ENCODE data around the gene EIF4H. TPM values are rescaled to one million over a fixed set of nuclear protein-coding genes. Genes with fewer than 3 reads are reported as not detected.

EIF4H gene
- total RNA-seq, 4 donors from 2014 or later: 212 to 351 (median 309) TPM

DNA sequence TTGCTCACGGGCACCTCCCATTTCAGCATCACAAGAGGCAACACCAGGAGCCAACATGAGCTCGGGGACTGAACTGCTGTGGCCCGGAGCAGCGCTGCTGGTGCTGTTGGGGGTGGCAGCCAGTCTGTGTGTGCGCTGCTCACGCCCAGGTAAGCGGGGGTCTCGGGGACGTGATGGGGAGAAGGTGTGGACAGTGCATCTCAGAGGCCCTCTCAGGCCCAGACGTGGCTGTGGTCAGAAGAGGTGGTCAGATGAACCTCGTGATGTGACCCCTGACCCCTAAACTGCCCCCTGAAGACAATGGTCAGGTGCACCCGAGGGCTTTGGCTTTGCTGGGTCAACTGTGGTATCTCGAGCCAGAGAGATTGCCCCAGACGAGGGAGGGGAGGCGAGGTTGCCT, 41.8 kb downstream of the EIF4H start:
- intact Hi-C loops (cut with DNase I): no loop called here
- Histone ChIP-seq H3K9me3 (no peaks in the 10 kb centered on the region), H3K4me3 (no peak overlapping the region), H3K27ac (replicated peaks in 1 of 4) (no peak overlapping the region), H3K27me3 (no peaks in the 10 kb centered on the region), H3K36me3 (no peaks in the 10 kb centered on the region), H3K4me1 (no peaks in the 10 kb centered on the region)
- 78% methylated on average over 15 of the region's 15 CpGs for WGBS
- TF ChIP-seq POLR2A (IDR thresholded peaks at IDR 0.05; ENCODE audit: low read depth) (no peak), POLR2AphosphoS5 (IDR thresholded peaks at IDR 0.05) (no peak)
- no peak for DNase-seq (ENCODE audit: extremely low spot score)

DNA sequence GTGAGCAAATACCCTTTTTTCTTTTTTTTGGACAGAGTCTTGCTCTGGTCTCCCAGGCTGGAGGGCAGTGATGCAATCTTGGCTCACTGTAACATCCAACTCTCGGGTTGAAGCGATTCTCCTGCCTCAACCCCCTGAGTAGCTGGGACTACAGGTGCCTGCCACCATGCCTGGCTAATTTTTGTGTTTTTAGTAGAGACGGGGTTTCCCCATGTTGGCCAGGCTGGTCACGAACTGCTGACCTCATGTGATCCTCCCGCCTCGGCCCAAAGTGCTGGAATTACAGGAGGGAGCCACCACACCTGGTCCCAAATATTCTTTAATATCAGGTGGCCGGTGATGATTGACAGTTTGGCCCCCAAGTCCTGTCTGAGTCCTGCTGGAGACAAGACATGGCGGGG, 42.2 kb downstream of the EIF4H start:
- no peaks in the 10 kb centered on the region for H3K4me1 ChIP-seq
- H3K4me3 ChIP-seq: no peak overlapping the region
- H3K27me3 ChIP-seq: no peaks in the 10 kb centered on the region
- H3K27ac ChIP-seq (replicated peaks in 1 of 4): no peak overlapping the region
- intact Hi-C loops (cut with DNase I): no loop called here
- TF ChIP-seq POLR2AphosphoS5 (IDR thresholded peaks at IDR 0.05) (no peak), POLR2A (IDR thresholded peaks at IDR 0.05; ENCODE audit: low read depth) (no peak), EP300 (IDR thresholded peaks at IDR 0.05) (no peak)
- TF ChIP-seq, protein P1, sequence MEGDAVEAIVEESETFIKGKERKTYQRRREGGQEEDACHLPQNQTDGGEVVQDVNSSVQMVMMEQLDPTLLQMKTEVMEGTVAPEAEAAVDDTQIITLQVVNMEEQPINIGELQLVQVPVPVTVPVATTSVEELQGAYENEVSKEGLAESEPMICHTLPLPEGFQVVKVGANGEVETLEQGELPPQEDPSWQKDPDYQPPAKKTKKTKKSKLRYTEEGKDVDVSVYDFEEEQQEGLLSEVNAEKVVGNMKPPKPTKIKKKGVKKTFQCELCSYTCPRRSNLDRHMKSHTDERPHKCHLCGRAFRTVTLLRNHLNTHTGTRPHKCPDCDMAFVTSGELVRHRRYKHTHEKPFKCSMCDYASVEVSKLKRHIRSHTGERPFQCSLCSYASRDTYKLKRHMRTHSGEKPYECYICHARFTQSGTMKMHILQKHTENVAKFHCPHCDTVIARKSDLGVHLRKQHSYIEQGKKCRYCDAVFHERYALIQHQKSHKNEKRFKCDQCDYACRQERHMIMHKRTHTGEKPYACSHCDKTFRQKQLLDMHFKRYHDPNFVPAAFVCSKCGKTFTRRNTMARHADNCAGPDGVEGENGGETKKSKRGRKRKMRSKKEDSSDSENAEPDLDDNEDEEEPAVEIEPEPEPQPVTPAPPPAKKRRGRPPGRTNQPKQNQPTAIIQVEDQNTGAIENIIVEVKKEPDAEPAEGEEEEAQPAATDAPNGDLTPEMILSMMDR (IDR thresholded peaks at IDR 0.05): no peak
- whole genome bisulfite sequencing: 70% methylated on average over 5 of the region's 8 CpGs
- H3K36me3 ChIP-seq: no peaks in the 10 kb centered on the region
- H3K9me3 ChIP-seq: no peaks in the 10 kb centered on the region
- DNase-seq (ENCODE audit: extremely low spot score): no peak

DNA sequence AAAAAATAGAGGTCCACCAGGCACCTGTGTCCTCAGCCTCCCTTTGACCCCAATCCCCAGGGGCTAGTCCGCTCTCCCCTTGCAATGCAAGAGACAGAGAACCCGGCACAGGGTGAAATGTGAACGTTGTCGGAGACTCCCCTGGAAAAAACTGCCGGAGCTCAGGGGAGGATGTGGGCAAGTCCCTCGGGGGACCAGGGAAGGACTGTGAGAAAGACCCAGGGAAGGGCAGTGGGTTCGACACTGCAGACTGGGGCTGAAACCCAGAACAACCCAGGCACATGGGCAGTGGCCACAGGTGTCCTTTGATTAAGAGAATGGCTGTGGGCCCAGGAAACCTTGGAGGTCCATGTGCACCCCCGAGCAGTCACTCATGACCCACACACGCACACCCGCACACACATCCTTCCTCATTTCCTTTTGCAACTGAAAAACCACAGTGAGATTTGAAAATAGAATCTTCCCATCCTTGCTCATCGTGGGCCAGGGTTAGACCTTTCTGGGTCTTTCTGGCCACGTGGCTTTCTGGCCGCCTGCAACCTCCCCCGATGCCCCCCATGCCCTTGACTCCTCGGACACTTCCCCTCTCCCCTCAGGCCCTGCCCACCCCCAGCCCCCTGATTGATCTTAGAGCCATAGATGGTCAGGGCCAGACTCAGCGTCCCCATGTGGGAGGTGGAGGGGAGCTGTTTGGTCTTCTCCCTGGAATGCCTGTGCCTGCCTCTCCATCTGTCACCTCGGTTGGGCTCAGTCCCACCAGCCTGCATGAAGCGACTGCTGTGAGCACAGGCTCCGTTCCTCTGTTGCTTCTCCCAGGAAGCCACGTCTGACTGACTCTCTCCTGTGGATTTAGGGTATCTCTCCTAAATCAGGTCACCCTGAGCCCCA, 43.5 kb downstream of the EIF4H start:
- H3K4me1 ChIP-seq: no peaks in the 10 kb centered on the region
- no peaks in the 10 kb centered on the region for H3K27me3 ChIP-seq
- no peaks in the 10 kb centered on the region for H3K9me3 ChIP-seq
- DNase-seq (ENCODE audit: extremely low spot score): no peak
- intact Hi-C loops (cut with DNase I): no loop called here
- H3K4me3 ChIP-seq: no peak overlapping the region
- TF ChIP-seq POLR2A (IDR thresholded peaks at IDR 0.05; ENCODE audit: low read depth): no peak
- TF ChIP-seq POLR2AphosphoS5 (IDR thresholded peaks at IDR 0.05): no peak
- H3K27ac ChIP-seq (replicated peaks in 1 of 4): no peak overlapping the region
- H3K36me3 ChIP-seq: no peaks in the 10 kb centered on the region
- 60% methylated on average over 18 of the region's 20 CpGs for WGBS

DNA sequence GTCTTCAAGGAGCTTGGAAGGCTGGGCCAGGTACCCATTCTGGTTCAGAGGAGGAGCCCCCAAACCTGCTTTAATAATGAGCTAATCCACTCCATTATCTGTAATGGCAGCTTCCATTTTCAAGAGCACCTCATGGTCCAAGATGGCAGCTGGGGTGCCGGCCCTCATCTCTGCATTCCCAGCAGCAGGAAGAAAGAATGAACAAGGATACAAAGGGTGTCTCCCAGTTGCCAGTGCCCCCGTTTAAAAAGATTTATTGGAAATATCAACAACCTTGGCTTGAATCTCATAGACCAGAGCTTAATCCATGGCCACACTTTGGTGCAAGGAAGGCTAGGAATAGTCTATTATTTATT, 44.2 kb downstream of the EIF4H start:
- no peak for TF ChIP-seq EP300 (IDR thresholded peaks at IDR 0.05)
- TF ChIP-seq POLR2A (IDR thresholded peaks at IDR 0.05; ENCODE audit: low read depth): no peak
- TF ChIP-seq POLR2AphosphoS5 (IDR thresholded peaks at IDR 0.05): no peak
- TF ChIP-seq, protein P1 (IDR thresholded peaks at IDR 0.05): no peak
- H3K9me3 ChIP-seq: no peaks in the 10 kb centered on the region
- H3K4me1 ChIP-seq: no peaks in the 10 kb centered on the region
- intact Hi-C loops (cut with DNase I): no loop called here
- H3K27me3 ChIP-seq: no peaks in the 10 kb centered on the region
- no peak overlapping the region for H3K4me3 ChIP-seq
- no peaks in the 10 kb centered on the region for H3K36me3 ChIP-seq
- WGBS: 83% methylated on average over 2 of the region's 2 CpGs
- no peak overlapping the region for H3K27ac ChIP-seq (replicated peaks in 1 of 4)
- no peak for DNase-seq (ENCODE audit: extremely low spot score)

DNA sequence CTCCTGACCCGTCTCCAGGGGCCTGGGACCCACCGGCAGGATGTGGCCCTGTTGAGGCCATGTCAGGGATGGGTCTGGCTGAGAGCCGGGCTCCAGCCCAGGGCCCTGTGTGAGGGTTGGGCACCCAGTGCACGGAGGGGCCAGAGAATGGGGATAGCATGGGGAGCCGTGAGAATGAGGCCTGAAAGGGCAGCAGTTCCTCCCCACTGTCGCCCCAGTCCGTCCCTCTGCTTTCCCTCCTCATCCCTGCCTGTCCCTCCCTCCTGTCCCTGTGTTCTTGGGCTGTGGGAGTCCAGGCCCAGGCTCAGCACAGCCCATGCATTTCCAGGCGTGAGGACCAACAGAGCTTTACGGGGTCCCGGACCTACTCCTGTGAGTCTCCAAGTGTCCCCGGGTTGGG, 45.3 kb downstream of the EIF4H start:
- Histone ChIP-seq H3K4me1 (no peaks in the 10 kb centered on the region), H3K27me3 (no peaks in the 10 kb centered on the region), H3K4me3 (no peak overlapping the region), H3K27ac (replicated peaks in 1 of 4) (no peak overlapping the region), H3K9me3 (no peaks in the 10 kb centered on the region), H3K36me3 (peaks cover 0 to 5% (median 3%) of the 10 kb centered on the region in 4 donors)
- intact Hi-C loops (cut with DNase I): no loop called here
- 91% methylated on average over 6 of the region's 11 CpGs for WGBS
- TF ChIP-seq, protein P1 (IDR thresholded peaks at IDR 0.05): no peak
- TF ChIP-seq EP300 (IDR thresholded peaks at IDR 0.05) (no peak), POLR2A (IDR thresholded peaks at IDR 0.05; ENCODE audit: low read depth) (no peak), POLR2AphosphoS5 (IDR thresholded peaks at IDR 0.05) (no peak)
- no peak for DNase-seq (ENCODE audit: extremely low spot score)
